ENCODE data around the gene ASAP3.

ASAP3 gene

GRCh38 chr1:23481026-23481597, 2.9 kb downstream of the ASAP3 start:
- no peak overlapping the region for H3K4me3 ChIP-seq (ENCODE audit: low read length)
- DNase-seq (ENCODE audit: low read depth, low spot score): no peak

- H3K4me3 ChIP-seq (ENCODE audit: low read length): no peak overlapping the region
- no peak for DNase-seq (ENCODE audit: low read depth, low spot score)
Measured at GRCh38 chr1:23480187-23481025, 3.6 kb downstream of the ASAP3 start.

- H3K4me3 ChIP-seq (ENCODE audit: low read length): no peak overlapping the region
- DNase-seq (ENCODE audit: low read depth, low spot score): no peak
Measured at GRCh38 chr1:23479666-23479941, 4.4 kb downstream of the ASAP3 start.

GRCh38 chr1:23478896-23479665, 4.9 kb downstream of the ASAP3 start:
- DNase-seq (ENCODE audit: low read depth, low spot score): no peak
- H3K4me3 ChIP-seq (ENCODE audit: low read length): no peak overlapping the region

GRCh38 chr1:23477359-23478144, 6.4 kb downstream of the ASAP3 start:
- DNase-seq (ENCODE audit: low read depth, low spot score): no peak
- H3K4me3 ChIP-seq (ENCODE audit: low read length): no peak overlapping the region

GRCh38 chr1:23475641-23476040, 8.3 kb downstream of the ASAP3 start:
- DNase-seq (ENCODE audit: low read depth, low spot score): no peak
- H3K4me3 ChIP-seq (ENCODE audit: low read length): no peak overlapping the region

GRCh38 chr1:23475134-23475628, 8.8 kb downstream of the ASAP3 start:
- H3K4me3 ChIP-seq (ENCODE audit: low read length): no peak overlapping the region
- no peak for DNase-seq (ENCODE audit: low read depth, low spot score)

GRCh38 chr1:23473037-23473800, 10.8 kb downstream of the ASAP3 start:
- H3K4me3 ChIP-seq (ENCODE audit: low read length): no peak overlapping the region
- DNase-seq (ENCODE audit: low read depth, low spot score): no peak

GRCh38 chr1:23472351-23473036, 11.5 kb downstream of the ASAP3 start:
- no peak overlapping the region for H3K4me3 ChIP-seq (ENCODE audit: low read length)

GRCh38 chr1:23471473-23472075, 12.4 kb downstream of the ASAP3 start:
- DNase-seq (ENCODE audit: low read depth, low spot score): no peak
- H3K4me3 ChIP-seq (ENCODE audit: low read length): no peak overlapping the region

More at GRCh38 chr1:23472351-23473036, 11.5 kb downstream of the ASAP3 start:
- DNase-seq (ENCODE audit: low read depth, low spot score): no peak

- no peak overlapping the region for H3K4me3 ChIP-seq (ENCODE audit: low read length)
- no peak for DNase-seq (ENCODE audit: low read depth, low spot score)
Measured at GRCh38 chr1:23470282-23471070, 13.5 kb downstream of the ASAP3 start.

GRCh38 chr1:23469372-23469982, 14.5 kb downstream of the ASAP3 start:
- no peak overlapping the region for H3K4me3 ChIP-seq (ENCODE audit: low read length)
- no peak for DNase-seq (ENCODE audit: low read depth, low spot score)

- no peak for DNase-seq (ENCODE audit: low read depth, low spot score)
- no peak overlapping the region for H3K4me3 ChIP-seq (ENCODE audit: low read length)
Measured at GRCh38 chr1:23466423-23466989, 17.5 kb downstream of the ASAP3 start.

GRCh38 chr1:23463286-23463685, 20.7 kb downstream of the ASAP3 start:
- H3K4me3 ChIP-seq (ENCODE audit: low read length): no peak overlapping the region
- DNase-seq (ENCODE audit: low read depth, low spot score): no peak

GRCh38 chr1:23462766-23463165, 21.2 kb downstream of the ASAP3 start:
- no peak overlapping the region for H3K4me3 ChIP-seq (ENCODE audit: low read length)
- no peak for DNase-seq (ENCODE audit: low read depth, low spot score)

- no peak for DNase-seq (ENCODE audit: low read depth, low spot score)
- no peak overlapping the region for H3K4me3 ChIP-seq (ENCODE audit: low read length)
Measured at GRCh38 chr1:23461050-23461449, 22.9 kb downstream of the ASAP3 start.

All from Jurkat, Clone E6-1 (cell line).